A549 (cell line): Measurements from ENCODE around the gene BTAF1. TPM values are rescaled to one million over a fixed set of nuclear protein-coding genes. Genes with fewer than 3 reads are reported as not detected.

Source experiments
- ATAC-seq, 2 experiments: fragments of 200-7000 bp in 1 of 2; fragments of >200 bp in 1 of 2; cut with Nextera tagmentation in 1 of 2; cut with Tn5 transposase in 1 of 2; 3 replicates each; pipeline versions ENCODE4 v1.8.0 to v1.9.1; 2018 to 2020; ENCODE audit warnings: mild to moderate bottlenecking in 1 of 2, moderate library complexity in 1 of 2
- CTCF ChIA-PET: fragments of 300-600 bp; sonication (Branson Sonifier 250); formaldehyde crosslinking; extraction: SDS; loops from one replicate; lab custom pipeline; 2021; ENCODE audit warnings: antibody characterized with exemption, inconsistent platforms; lab: Yijun Ruan, JAX
- POLR2A ChIA-PET: fragments of 350-600 bp; formaldehyde crosslinking; extraction: SDS; loops from one replicate; lab custom pipeline; 2021; ENCODE audit warnings: antibody characterized with exemption, inconsistent platforms; lab: Yijun Ruan, JAX
- DNase-seq, 2 experiments: peaks; one replicate each; pipeline versions ENCODE4 v3.0.0 to v3.0.0-alpha.2; 2011 to 2016; ENCODE audit warnings: low read depth in 1 of 2, low spot score in 1 of 2
- FAIRE-seq: peaks from 2 replicates; lab custom pipeline; 2011; peaks lifted over from hg19 to GRCh38; lab: Jason Lieb, UNC
- H3K27ac ChIP-seq, 2 experiments: fragments of >200 bp; sonication (Bioruptor Twin); formaldehyde crosslinking; 3 replicates each; pipeline ENCODE4 v1.5.1; 2016 to 2017
- H3K4me1 ChIP-seq: fragments of >200 bp; sonication (Bioruptor Twin); formaldehyde crosslinking; 3 replicates; pipeline ENCODE4 v1.6.1; 2016
- H3K4me2 ChIP-seq: fragments of >200 bp; sonication (Bioruptor Twin); formaldehyde crosslinking; 3 replicates; pipeline ENCODE4 v1.6.1; 2016
- H3K4me3 ChIP-seq: fragments of >200 bp; sonication (Bioruptor Twin); formaldehyde crosslinking; 3 replicates; pipeline ENCODE4 v1.5.1; 2016
- H3K9me3 ChIP-seq: fragments of >200 bp; sonication (Bioruptor Twin); formaldehyde crosslinking; 3 replicates; pipeline ENCODE4 v1.6.1; 2016
- BHLHE40 ChIP-seq: IDR thresholded peaks from 2 replicates; pipeline ENCODE4 v1.6.1; 2012; ENCODE audit warnings: low read depth, low read length, inconsistent platforms
- CHD2 ChIP-seq: fragments of 150-350 bp; IDR thresholded peaks from 2 replicates; pipeline ENCODE4 v1.6.1; 2014; ENCODE audit warnings: low read length; ENCODE audit not compliant: partially characterized antibody
- EHF ChIP-seq: fragments of 250-450 bp; sonication (Bioruptor Pico); IDR thresholded peaks from 2 replicates; pipeline ENCODE4 v1.5.0; 2020; ENCODE audit warnings: mild to moderate bottlenecking
- ESRRA ChIP-seq: fragments of 150-350 bp; IDR thresholded peaks from 2 replicates; pipeline ENCODE4 v1.6.1; 2014; ENCODE audit warnings: mild to moderate bottlenecking, low read length, borderline replicate concordance
- FOSL2 ChIP-seq, 2 experiments: fragments of 450-650 bp in 1 of 2; fragments of >200 bp in 1 of 2; sonication (Bioruptor Twin) in 1 of 2; formaldehyde crosslinking; IDR thresholded peaks; 2 replicates each; pipeline versions ENCODE4 v1.5.0 to v1.6.1; 2016 to 2020; ENCODE audit warnings: mild to moderate bottlenecking in 1 of 2, moderate library complexity in 1 of 2
- FOXS1 ChIP-seq: fragments of 250-450 bp; sonication (Bioruptor Pico); IDR thresholded peaks from 2 replicates; pipeline ENCODE4 v1.5.0; 2020; ENCODE audit warnings: mild to moderate bottlenecking, moderate library complexity
- HEYL ChIP-seq: fragments of 250-450 bp; sonication (Bioruptor Pico); IDR thresholded peaks from 2 replicates; pipeline ENCODE4 v1.8.0; 2021; ENCODE audit warnings: mild to moderate bottlenecking, moderate library complexity
- JUNB ChIP-seq: fragments of >200 bp; sonication (Bioruptor Twin); formaldehyde crosslinking; IDR thresholded peaks from 2 replicates; pipeline ENCODE4 v1.6.1; 2016
- MAFK ChIP-seq: fragments of 450-650 bp; IDR thresholded peaks from 2 replicates; pipeline ENCODE4 v1.6.1; 2014; ENCODE audit not compliant: partially characterized antibody
- MAZ ChIP-seq: fragments of 150-350 bp; IDR thresholded peaks from 2 replicates; pipeline ENCODE4 v1.6.1; 2014; ENCODE audit warnings: antibody characterized with exemption, low read depth, low read length, borderline replicate concordance
- NR3C1 ChIP-seq: fragments of >200 bp; sonication (Bioruptor Twin); formaldehyde crosslinking; IDR thresholded peaks from 3 replicates; pipeline ENCODE4 v1.6.1; 2017
- PHF8 ChIP-seq: fragments of 200-600 bp; sonication (generic); IDR thresholded peaks from 2 replicates; pipeline ENCODE4 v1.6.1; 2016; ENCODE audit warnings: low read depth, mild to moderate bottlenecking, antibody characterized with exemption, moderate library complexity, borderline replicate concordance
- POLR2AphosphoS2 ChIP-seq: conservative IDR thresholded peaks from 2 replicates; pipeline ENCODE4 v1.6.1; 2012; ENCODE audit warnings: low read length, improper control_type of control experiment, inconsistent platforms
- RAD21 ChIP-seq, 2 experiments: fragments of >200 bp in 1 of 2; sonication (Bioruptor Twin) in 1 of 2; formaldehyde crosslinking in 1 of 2; IDR thresholded peaks in 1 of 2; conservative IDR thresholded peaks in 1 of 2; 2 replicates in 1 of 2; 3 replicates in 1 of 2; pipeline ENCODE4 v1.6.1; 2012 to 2018; ENCODE audit warnings: inconsistent platforms in 1 of 2
- RNF2 ChIP-seq: fragments of 200-600 bp; sonication (generic); IDR thresholded peaks from 2 replicates; pipeline ENCODE4 v1.6.1; 2016; ENCODE audit warnings: low read depth, mild to moderate bottlenecking, antibody characterized with exemption, moderate library complexity, borderline replicate concordance
- SMC3 ChIP-seq: fragments of >200 bp; sonication (Bioruptor Twin); formaldehyde crosslinking; IDR thresholded peaks from 3 replicates; pipeline ENCODE4 v1.6.1; 2018; ENCODE audit warnings: inconsistent platforms
- SREBF2 ChIP-seq: fragments of 450-650 bp; IDR thresholded peaks from 2 replicates; pipeline ENCODE4 v1.6.1; 2014; ENCODE audit warnings: mild to moderate bottlenecking, moderate library complexity
- ZC3H11A ChIP-seq: fragments of 450-650 bp; IDR thresholded peaks from 2 replicates; pipeline ENCODE4 v1.6.1; 2014; ENCODE audit warnings: antibody characterized with exemption, mild to moderate bottlenecking
- ZFP36 ChIP-seq: fragments of 450-650 bp; IDR thresholded peaks from 2 replicates; pipeline ENCODE4 v1.6.1; 2014; ENCODE audit warnings: borderline replicate concordance; ENCODE audit not compliant: partially characterized antibody
- ZNF302 ChIP-seq: fragments of 250-450 bp; sonication (Bioruptor Pico); IDR thresholded peaks from 2 replicates; pipeline ENCODE4 v1.9.0; 2021; ENCODE audit warnings: inconsistent platforms, mild to moderate bottlenecking, moderate library complexity
- WGBS: methylation state at CpG from one replicate; pipeline ENCODE4 v1.1.6; 2017; ENCODE audit errors: missing lambda C conversion rate; 5-methylcytosine and 5-hydroxymethylcytosine counted together
- polyA plus RNA-seq, 4 experiments: library from polyadenylated mRNA; depleted of rRNA in 3 of 4; stranded (reverse); fragments of >200 nt; fragmentation: RNase III in 1 of 4; extraction: RNeasy Plus Mini Kit Qiagen cat#74134 plus additional on column Dnase treatment in 1 of 4; gene quantifications; 2 replicates in 3 of 4; 3 replicates in 1 of 4; pipeline ENCODE4 v1.2.3, GENCODE V29; 2011 to 2017
- TF ChIP-seq, protein P1 (sequence below): fragments of >200 bp; sonication (Bioruptor Twin); formaldehyde crosslinking; IDR thresholded peaks from 3 replicates; pipeline ENCODE4 v1.6.1; 2016
- TF ChIP-seq, protein P2 (sequence below): IDR thresholded peaks from 2 replicates; pipeline ENCODE4 v1.6.1; 2012
- TF ChIP-seq, protein P3 (sequence below): IDR thresholded peaks from 2 replicates; pipeline ENCODE4 v1.6.1; 2012; ENCODE audit warnings: low read depth, borderline replicate concordance
- TF ChIP-seq, protein P4 (sequence below): fragments of 250-450 bp; sonication (Bioruptor Pico); IDR thresholded peaks from 2 replicates; pipeline ENCODE4 v1.5.0; 2021; ENCODE audit warnings: mild to moderate bottlenecking, moderate library complexity, borderline replicate concordance
- TF ChIP-seq, protein P5 (sequence below): fragments of 200-600 bp; sonication (generic); IDR thresholded peaks from 2 replicates; pipeline ENCODE4 v1.6.1; 2016; ENCODE audit warnings: antibody characterized with exemption, mild to moderate bottlenecking, moderate library complexity

Gene BTAF1
- polyA plus RNA-seq, 2 of the 4 experiments (the other 2 are of a cell fraction): 16.7 to 54.7 TPM

DNA sequence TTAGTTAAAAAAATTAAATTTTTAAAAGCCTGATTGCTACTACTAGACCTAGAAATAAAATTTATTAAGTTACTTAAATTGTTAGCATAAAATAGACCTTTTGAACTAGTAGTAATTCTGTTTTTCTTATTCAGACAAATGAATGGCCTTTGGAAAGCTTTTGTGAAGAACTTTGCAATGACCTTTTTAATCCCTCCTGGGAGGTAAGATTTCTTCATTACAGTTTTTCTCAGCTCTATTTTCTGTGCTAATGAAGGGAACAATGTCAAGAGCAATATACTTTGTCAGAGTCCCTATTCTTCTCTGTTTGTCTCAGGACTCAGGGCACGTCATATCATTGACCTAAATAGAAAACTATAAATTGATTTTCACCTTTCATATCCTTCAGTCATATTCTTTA lies 33.5 kb downstream of the BTAF1 start (continued):
- no peak for TF ChIP-seq RAD21 (conservative IDR thresholded peaks at IDR 0.05 in 1 of 2, IDR thresholded peaks at IDR 0.05 in 1 of 2)
- TF ChIP-seq, protein P1, sequence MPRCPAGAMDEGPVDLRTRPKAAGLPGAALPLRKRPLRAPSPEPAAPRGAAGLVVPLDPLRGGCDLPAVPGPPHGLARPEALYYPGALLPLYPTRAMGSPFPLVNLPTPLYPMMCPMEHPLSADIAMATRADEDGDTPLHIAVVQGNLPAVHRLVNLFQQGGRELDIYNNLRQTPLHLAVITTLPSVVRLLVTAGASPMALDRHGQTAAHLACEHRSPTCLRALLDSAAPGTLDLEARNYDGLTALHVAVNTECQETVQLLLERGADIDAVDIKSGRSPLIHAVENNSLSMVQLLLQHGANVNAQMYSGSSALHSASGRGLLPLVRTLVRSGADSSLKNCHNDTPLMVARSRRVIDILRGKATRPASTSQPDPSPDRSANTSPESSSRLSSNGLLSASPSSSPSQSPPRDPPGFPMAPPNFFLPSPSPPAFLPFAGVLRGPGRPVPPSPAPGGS: no peak
- no peak for TF ChIP-seq CHD2
- TF ChIP-seq MAZ: no peak
- no peak for TF ChIP-seq JUNB
- no peak for TF ChIP-seq MAFK
- no peak for TF ChIP-seq NR3C1
- TF ChIP-seq, all 56 proteins: peak for 0

DNA sequence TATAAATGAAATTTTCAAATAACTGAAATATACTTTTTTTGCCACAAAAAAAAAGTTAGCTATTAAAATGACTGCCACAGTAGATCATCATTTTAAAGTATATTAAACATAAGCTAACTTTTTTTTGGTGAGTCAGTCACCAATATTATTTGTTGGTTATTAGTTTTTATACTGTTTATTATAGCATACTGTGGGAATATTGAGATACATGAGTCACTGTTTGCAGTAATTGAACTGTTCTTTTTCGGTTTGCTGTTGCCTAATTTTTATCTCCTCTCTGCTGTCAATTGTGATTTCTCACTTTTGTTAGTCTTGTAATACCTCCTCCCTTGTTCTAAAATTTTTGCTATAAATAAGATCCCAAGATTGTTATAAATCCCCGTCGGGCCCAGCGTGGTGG lies 45.7 kb downstream of the BTAF1 start:
- POLR2A ChIA-PET: no interaction called here

DNA sequence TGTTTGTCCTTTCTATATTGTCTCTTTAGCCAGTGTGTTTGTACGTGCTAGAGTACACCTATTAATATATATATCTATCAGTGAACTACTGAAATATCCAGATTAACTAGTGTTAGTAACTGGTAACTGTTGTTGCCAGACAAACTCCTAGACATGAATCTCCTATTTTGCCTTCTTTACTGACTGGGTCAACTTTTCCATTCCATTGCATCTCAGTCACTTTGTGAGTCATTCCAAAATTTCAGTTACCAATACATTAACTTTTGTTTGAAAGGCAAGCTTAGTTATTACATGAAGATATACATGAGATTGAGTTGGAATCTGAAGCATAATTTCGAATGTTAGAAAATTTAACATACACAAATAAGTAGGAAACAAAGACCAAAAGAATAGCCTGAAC lies 51.4 kb downstream of the BTAF1 start:
- no peak overlapping the region for H3K4me3 ChIP-seq
- no peak for DNase-seq
- FAIRE-seq: no peak
- ChIA-PET POLR2A (no interaction called here), CTCF (no interaction called here)
- no peak overlapping the region for H3K27ac ChIP-seq
- TF ChIP-seq SREBF2 (no peak), HEYL (no peak), EHF (CRISPR knock-in tag) (no peak), PHF8 (no peak), RNF2 (no peak), BHLHE40 (no peak), POLR2AphosphoS2 (no peak), ZC3H11A (no peak)
- TF ChIP-seq, protein P2, sequence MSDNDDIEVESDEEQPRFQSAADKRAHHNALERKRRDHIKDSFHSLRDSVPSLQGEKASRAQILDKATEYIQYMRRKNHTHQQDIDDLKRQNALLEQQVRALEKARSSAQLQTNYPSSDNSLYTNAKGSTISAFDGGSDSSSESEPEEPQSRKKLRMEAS: no peak
- WGBS: 79% methylated on average over 2 of the region's 2 CpGs
- no peaks in the 10 kb centered on the region for H3K9me3 ChIP-seq
- ATAC-seq: no peak
- H3K4me2 ChIP-seq: no peak overlapping the region
- H3K4me1 ChIP-seq: 0 out of 3 replicates have a peak, but pooled peaks cover 5% of the 10 kb centered on the region

More for the DNA sequence above, 45.7 kb downstream of the BTAF1 start:
- no peaks in the 10 kb centered on the region for H3K9me3 ChIP-seq
- H3K4me1 ChIP-seq: no peaks in the 10 kb centered on the region
- H3K4me3 ChIP-seq: no peak overlapping the region
- no peak overlapping the region for H3K27ac ChIP-seq
- TF ChIP-seq BHLHE40 (no peak), ESRRA (no peak), SREBF2 (no peak), FOSL2 (IDR thresholded peaks at IDR 0.05) (no peak), FOSL2 (CRISPR knock-in tag; IDR thresholded peaks at IDR 0.05) (peak; percentile 14; the same call in 1 of the 2 replicates)
- CTCF ChIA-PET: interaction anchor here (1.6 kb wide), 1 partner anchor 10 kb away, joined by 3 read pairs; no protein-coding TSS in a partner anchor
- FAIRE-seq (no peak), ATAC-seq (no peak), DNase-seq (no peak)
- WGBS: 84% methylated on average over 4 of the region's 4 CpGs
- no peak overlapping the region for H3K4me2 ChIP-seq

DNA sequence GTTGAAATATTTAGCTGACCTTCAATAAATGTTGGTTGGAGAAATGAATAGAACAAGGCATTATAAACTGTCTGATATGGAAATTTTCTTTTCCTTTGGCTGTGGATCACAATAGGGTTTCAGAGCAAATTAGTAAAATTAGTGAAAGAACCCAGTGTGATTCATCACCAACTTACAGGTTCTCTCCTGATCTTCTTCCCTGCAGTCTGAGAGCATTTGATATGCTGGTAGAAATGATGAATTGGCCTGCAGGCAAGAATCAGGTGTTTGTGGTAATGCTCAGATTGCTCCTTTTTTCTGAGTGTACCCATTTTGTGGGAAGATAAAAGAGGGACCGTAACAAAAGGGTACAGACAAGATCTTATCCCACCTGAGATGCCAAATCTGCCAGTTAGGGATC lies 51.9 kb downstream of the BTAF1 start:
- Histone ChIP-seq H3K4me2 (no peak overlapping the region), H3K9me3 (no peaks in the 10 kb centered on the region), H3K27ac (no peak overlapping the region), H3K4me3 (no peak overlapping the region), H3K4me1 (0 out of 3 replicates have a peak, but pooled peaks cover 5% of the 10 kb centered on the region)
- ChIA-PET POLR2A (no interaction called here), CTCF (no interaction called here)
- no peak for ATAC-seq
- FAIRE-seq: no peak
- DNase-seq: no peak
- WGBS: 97% methylated on average over 1 of the region's 1 CpG
- TF ChIP-seq, protein P3, sequence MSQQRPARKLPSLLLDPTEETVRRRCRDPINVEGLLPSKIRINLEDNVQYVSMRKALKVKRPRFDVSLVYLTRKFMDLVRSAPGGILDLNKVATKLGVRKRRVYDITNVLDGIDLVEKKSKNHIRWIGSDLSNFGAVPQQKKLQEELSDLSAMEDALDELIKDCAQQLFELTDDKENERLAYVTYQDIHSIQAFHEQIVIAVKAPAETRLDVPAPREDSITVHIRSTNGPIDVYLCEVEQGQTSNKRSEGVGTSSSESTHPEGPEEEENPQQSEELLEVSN: no peak
- no peak for TF ChIP-seq ZNF302
- TF ChIP-seq SMC3: no peak
- TF ChIP-seq, protein P4, sequence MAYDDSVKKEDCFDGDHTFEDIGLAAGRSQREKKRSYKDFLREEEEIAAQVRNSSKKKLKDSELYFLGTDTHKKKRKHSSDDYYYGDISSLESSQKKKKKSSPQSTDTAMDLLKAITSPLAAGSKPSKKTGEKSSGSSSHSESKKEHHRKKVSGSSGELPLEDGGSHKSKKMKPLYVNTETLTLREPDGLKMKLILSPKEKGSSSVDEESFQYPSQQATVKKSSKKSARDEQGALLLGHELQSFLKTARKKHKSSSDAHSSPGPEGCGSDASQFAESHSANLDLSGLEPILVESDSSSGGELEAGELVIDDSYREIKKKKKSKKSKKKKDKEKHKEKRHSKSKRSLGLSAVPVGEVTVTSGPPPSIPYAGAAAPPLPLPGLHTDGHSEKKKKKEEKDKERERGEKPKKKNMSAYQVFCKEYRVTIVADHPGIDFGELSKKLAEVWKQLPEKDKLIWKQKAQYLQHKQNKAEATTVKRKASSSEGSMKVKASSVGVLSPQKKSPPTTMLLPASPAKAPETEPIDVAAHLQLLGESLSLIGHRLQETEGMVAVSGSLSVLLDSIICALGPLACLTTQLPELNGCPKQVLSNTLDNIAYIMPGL (CRISPR knock-in tag): no peak
- no peak for TF ChIP-seq FOXS1 (CRISPR knock-in tag)
- TF ChIP-seq, protein P5, sequence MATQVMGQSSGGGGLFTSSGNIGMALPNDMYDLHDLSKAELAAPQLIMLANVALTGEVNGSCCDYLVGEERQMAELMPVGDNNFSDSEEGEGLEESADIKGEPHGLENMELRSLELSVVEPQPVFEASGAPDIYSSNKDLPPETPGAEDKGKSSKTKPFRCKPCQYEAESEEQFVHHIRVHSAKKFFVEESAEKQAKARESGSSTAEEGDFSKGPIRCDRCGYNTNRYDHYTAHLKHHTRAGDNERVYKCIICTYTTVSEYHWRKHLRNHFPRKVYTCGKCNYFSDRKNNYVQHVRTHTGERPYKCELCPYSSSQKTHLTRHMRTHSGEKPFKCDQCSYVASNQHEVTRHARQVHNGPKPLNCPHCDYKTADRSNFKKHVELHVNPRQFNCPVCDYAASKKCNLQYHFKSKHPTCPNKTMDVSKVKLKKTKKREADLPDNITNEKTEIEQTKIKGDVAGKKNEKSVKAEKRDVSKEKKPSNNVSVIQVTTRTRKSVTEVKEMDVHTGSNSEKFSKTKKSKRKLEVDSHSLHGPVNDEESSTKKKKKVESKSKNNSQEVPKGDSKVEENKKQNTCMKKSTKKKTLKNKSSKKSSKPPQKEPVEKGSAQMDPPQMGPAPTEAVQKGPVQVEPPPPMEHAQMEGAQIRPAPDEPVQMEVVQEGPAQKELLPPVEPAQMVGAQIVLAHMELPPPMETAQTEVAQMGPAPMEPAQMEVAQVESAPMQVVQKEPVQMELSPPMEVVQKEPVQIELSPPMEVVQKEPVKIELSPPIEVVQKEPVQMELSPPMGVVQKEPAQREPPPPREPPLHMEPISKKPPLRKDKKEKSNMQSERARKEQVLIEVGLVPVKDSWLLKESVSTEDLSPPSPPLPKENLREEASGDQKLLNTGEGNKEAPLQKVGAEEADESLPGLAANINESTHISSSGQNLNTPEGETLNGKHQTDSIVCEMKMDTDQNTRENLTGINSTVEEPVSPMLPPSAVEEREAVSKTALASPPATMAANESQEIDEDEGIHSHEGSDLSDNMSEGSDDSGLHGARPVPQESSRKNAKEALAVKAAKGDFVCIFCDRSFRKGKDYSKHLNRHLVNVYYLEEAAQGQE: no peak
- no peak for TF ChIP-seq JUNB
- no peak for TF ChIP-seq ZFP36
